ENCODE measurements around the gene CCDC40. TPM values are rescaled to one million over a fixed set of nuclear protein-coding genes. Genes with fewer than 3 reads are reported as not detected.

CCDC40 gene
- total and polyA plus RNA-seq, 2 of the 13 experiments (the other 11 are each of a cell fraction or from before 2014, with no cell fraction given) = 4.1 to 5.5 TPM

- TF ChIP-seq, protein P1, sequence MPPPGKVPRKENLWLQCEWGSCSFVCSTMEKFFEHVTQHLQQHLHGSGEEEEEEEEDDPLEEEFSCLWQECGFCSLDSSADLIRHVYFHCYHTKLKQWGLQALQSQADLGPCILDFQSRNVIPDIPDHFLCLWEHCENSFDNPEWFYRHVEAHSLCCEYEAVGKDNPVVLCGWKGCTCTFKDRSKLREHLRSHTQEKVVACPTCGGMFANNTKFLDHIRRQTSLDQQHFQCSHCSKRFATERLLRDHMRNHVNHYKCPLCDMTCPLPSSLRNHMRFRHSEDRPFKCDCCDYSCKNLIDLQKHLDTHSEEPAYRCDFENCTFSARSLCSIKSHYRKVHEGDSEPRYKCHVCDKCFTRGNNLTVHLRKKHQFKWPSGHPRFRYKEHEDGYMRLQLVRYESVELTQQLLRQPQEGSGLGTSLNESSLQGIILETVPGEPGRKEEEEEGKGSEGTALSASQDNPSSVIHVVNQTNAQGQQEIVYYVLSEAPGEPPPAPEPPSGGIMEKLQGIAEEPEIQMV (CRISPR knock-in tag; IDR thresholded peaks at IDR 0.05; ENCODE audit: low read depth) = no peak
- peak; percentile 61; the same call in 1 of the 2 replicates for TF ChIP-seq PPARG (CRISPR knock-in tag; conservative IDR thresholded peaks at IDR 0.05)
- no peak for TF ChIP-seq ZNF354B (CRISPR knock-in tag; IDR thresholded peaks at IDR 0.05)
- no peak for TF ChIP-seq FIP1L1 (IDR thresholded peaks at IDR 0.05; ENCODE audit: borderline replicate concordance, insufficient read depth, low read depth, low read length)
- TF ChIP-seq ZC3H4 (CRISPR knock-in tag; IDR thresholded peaks at IDR 0.05; ENCODE audit: borderline replicate concordance) = no peak
- no peak for TF ChIP-seq ZNF577 (CRISPR knock-in tag; IDR thresholded peaks at IDR 0.05; ENCODE audit: borderline replicate concordance, low read depth)
- TF ChIP-seq, protein P2, sequence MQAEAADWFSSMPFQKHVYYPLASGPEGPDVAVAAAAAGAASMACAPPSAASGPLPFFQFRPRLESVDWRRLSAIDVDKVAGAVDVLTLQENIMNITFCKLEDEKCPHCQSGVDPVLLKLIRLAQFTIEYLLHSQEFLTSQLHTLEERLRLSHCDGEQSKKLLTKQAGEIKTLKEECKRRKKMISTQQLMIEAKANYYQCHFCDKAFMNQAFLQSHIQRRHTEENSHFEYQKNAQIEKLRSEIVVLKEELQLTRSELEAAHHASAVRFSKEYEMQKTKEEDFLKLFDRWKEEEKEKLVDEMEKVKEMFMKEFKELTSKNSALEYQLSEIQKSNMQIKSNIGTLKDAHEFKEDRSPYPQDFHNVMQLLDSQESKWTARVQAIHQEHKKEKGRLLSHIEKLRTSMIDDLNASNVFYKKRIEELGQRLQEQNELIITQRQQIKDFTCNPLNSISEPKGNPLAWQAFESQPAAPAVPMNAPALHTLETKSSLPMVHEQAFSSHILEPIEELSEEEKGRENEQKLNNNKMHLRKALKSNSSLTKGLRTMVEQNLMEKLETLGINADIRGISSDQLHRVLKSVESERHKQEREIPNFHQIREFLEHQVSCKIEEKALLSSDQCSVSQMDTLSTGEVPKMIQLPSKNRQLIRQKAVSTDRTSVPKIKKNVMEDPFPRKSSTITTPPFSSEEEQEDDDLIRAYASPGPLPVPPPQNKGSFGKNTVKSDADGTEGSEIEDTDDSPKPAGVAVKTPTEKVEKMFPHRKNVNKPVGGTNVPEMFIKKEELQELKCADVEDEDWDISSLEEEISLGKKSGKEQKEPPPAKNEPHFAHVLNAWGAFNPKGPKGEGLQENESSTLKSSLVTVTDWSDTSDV (CRISPR knock-in tag; IDR thresholded peaks at IDR 0.05) = no peak
- TF ChIP-seq, protein P3, sequence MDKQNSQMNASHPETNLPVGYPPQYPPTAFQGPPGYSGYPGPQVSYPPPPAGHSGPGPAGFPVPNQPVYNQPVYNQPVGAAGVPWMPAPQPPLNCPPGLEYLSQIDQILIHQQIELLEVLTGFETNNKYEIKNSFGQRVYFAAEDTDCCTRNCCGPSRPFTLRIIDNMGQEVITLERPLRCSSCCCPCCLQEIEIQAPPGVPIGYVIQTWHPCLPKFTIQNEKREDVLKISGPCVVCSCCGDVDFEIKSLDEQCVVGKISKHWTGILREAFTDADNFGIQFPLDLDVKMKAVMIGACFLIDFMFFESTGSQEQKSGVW (CRISPR knock-in tag; IDR thresholded peaks at IDR 0.05; ENCODE audit: borderline replicate concordance) = no peak
- TF ChIP-seq ZNF850 (CRISPR knock-in tag; conservative IDR thresholded peaks at IDR 0.05) = no peak
- TF ChIP-seq ZNF746 (CRISPR knock-in tag; IDR thresholded peaks at IDR 0.05) = no peak
- TF ChIP-seq SNRNP70 (IDR thresholded peaks at IDR 0.05; ENCODE audit: low read depth, low read length) = no peak
- TF ChIP-seq RAD21 (CRISPR knock-in tag; IDR thresholded peaks at IDR 0.05) = peak; percentile 99
- TF ChIP-seq, protein P4, sequence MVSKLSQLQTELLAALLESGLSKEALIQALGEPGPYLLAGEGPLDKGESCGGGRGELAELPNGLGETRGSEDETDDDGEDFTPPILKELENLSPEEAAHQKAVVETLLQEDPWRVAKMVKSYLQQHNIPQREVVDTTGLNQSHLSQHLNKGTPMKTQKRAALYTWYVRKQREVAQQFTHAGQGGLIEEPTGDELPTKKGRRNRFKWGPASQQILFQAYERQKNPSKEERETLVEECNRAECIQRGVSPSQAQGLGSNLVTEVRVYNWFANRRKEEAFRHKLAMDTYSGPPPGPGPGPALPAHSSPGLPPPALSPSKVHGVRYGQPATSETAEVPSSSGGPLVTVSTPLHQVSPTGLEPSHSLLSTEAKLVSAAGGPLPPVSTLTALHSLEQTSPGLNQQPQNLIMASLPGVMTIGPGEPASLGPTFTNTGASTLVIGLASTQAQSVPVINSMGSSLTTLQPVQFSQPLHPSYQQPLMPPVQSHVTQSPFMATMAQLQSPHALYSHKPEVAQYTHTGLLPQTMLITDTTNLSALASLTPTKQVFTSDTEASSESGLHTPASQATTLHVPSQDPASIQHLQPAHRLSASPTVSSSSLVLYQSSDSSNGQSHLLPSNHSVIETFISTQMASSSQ (IDR thresholded peaks at IDR 0.05; ENCODE audit: low read depth) = no peak
- TF ChIP-seq, protein P4 (CRISPR knock-in tag; IDR thresholded peaks at IDR 0.05; ENCODE audit: borderline replicate concordance) = peak; percentile 64
- TF ChIP-seq MIER3 (CRISPR knock-in tag; IDR thresholded peaks at IDR 0.05; ENCODE audit: borderline replicate concordance) = peak; percentile 71; the same call in 1 of the 2 replicates
- no peak for TF ChIP-seq ZBTB3 (CRISPR knock-in tag; IDR thresholded peaks at IDR 0.05; ENCODE audit: borderline replicate concordance, low read depth)
- TF ChIP-seq ZNF800 (CRISPR knock-in tag; IDR thresholded peaks at IDR 0.05) = no peak
- TF ChIP-seq ETV5 (CRISPR knock-in tag; IDR thresholded peaks at IDR 0.05; ENCODE audit: borderline replicate concordance) = 0 out of 2 replicates have a peak, but pooled peaks have one; percentile 11
- TF ChIP-seq MED13 (CRISPR knock-in tag; IDR thresholded peaks at IDR 0.05) = no peak
Measured at GRCh38 chr17:80008383-80008840, 28.0 kb upstream of the CCDC40 start (continued).
